Right atrium auricular region (tissue), 2 donors: ENCODE results near the gene ZNF296. TPM values are rescaled to one million over a fixed set of nuclear protein-coding genes. Genes with fewer than 3 reads are reported as not detected.

ENCODE experiments used
- DNase-seq: peaks from one replicate; pipeline ENCODE4 v3.0.0-alpha.2; 2019; ENCODE audit warnings: low spot score
- H3K27ac ChIP-seq, 2 donors: fragments of 200-600 bp; sonication (generic); 1 replicate in 1 of 2; 2 replicates in 1 of 2; pipeline ENCODE4 v1.5.1; 2016 to 2019
- H3K27me3 ChIP-seq, 2 donors: fragments of 200-600 bp; sonication (generic); one replicate each; pipeline versions ENCODE4 v1.5.1 to v1.6.0; 2017 to 2019
- H3K36me3 ChIP-seq: fragments of 200-600 bp; sonication (generic); one replicate; pipeline ENCODE4 v1.5.1; 2016
- H3K4me1 ChIP-seq, 2 donors: fragments of 200-600 bp; sonication (generic); one replicate each; pipeline versions ENCODE4 v1.5.1 to v1.6.0; 2017 to 2019
- H3K4me3 ChIP-seq, 2 donors: fragments of 200-600 bp; sonication (generic); 1 replicate in 1 of 2; 2 replicates in 1 of 2; pipeline ENCODE4 v1.5.1; 2017 to 2019; ENCODE audit warnings: mild to moderate bottlenecking in 1 of 2, moderate library complexity in 1 of 2
- H3K9me3 ChIP-seq, 2 donors: fragments of 200-600 bp; sonication (generic); one replicate each; pipeline ENCODE4 v1.5.1; 2019
- CTCF ChIP-seq, 2 donors: fragments of 200-600 bp; sonication (generic); IDR thresholded peaks; one replicate each; pipeline ENCODE4 v1.5.1; 2019; ENCODE audit warnings: antibody characterized with exemption in 2 of 2
- total RNA-seq, 2 donors: library from RNA; depleted of rRNA; stranded (reverse); fragments of >200 nt; gene quantifications; one replicate each; pipeline ENCODE4 v1.1.0, GENCODE V29; 2016

The ZNF296 gene
- total RNA-seq, 2 donors from 2014 or later, result 0.43 TPM; not detected in 1

GRCh38 chr19:45027371-45027770, 48.9 kb downstream of the ZNF296 start:
- no peak for TF ChIP-seq CTCF (IDR thresholded peaks at IDR 0.05)
- H3K4me1 ChIP-seq, result no peaks in the 10 kb centered on the region
- H3K27me3 ChIP-seq, result no peaks in the 10 kb centered on the region
- no peak overlapping the region for H3K4me3 ChIP-seq
- H3K27ac ChIP-seq, result no peak overlapping the region
- DNase-seq, result no peak
- H3K36me3 ChIP-seq, result peaks cover 19% of the 10 kb centered on the region
- H3K9me3 ChIP-seq, result no peaks in the 10 kb centered on the region

DNA sequence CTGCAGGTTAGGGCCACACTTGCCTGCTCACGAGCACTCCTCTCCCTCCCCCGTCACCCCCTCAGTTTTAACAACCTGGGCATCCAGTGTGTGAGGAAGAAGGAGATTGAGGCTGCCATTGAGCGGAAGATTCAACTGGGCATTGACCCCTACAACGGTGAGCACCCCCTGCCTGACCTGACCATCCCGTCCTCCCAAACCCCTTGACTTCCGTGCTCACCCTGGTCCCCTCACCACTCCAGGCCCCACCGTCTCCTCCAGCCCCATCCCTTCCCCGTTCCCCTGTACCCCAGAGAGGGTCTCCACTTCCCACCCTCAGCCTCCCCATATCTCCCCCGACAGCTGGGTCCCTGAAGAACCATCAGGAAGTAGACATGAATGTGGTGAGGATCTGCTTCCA, 51.0 kb downstream of the ZNF296 start:
- H3K36me3 ChIP-seq, result peaks cover 15% of the 10 kb centered on the region
- DNase-seq, result no peak
- no peaks in the 10 kb centered on the region for H3K27me3 ChIP-seq
- no peak for TF ChIP-seq CTCF (IDR thresholded peaks at IDR 0.05)
- H3K4me3 ChIP-seq, result no peak overlapping the region
- H3K4me1 ChIP-seq, result no peaks in the 10 kb centered on the region
- no peak overlapping the region for H3K27ac ChIP-seq
- H3K9me3 ChIP-seq, result no peaks in the 10 kb centered on the region

DNA sequence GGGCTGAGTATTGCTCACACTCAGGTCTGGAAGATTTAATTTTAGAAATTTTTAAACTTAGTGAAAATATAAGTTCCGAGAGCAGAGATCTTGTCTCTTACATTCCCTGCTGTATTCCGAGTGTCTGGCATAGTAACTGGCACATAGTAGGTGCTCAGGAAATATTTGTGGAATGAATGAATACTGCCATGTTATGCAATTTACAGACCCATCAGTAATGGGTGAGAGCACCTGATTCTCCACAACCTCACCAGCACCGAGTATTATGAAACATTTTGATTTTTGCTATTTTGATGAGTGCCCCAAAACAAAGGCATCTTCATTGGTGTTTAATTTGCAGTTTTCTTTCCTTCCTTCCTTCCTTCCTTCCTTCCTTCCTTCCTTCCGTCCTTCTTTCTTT, 53.2 kb downstream of the ZNF296 start:
- no peaks in the 10 kb centered on the region for H3K36me3 ChIP-seq
- no peaks in the 10 kb centered on the region for H3K4me1 ChIP-seq
- no peaks in the 10 kb centered on the region for H3K27me3 ChIP-seq
- H3K27ac ChIP-seq, result no peak overlapping the region
- no peaks in the 10 kb centered on the region for H3K9me3 ChIP-seq
- TF ChIP-seq CTCF (IDR thresholded peaks at IDR 0.05), result no peak
- no peak overlapping the region for H3K4me3 ChIP-seq
- no peak for DNase-seq

GRCh38 chr19:45021971-45022370, 54.3 kb downstream of the ZNF296 start:
- Histone ChIP-seq H3K9me3 (no peaks in the 10 kb centered on the region), H3K27ac (no peak overlapping the region), H3K36me3 (no peaks in the 10 kb centered on the region), H3K4me1 (no peaks in the 10 kb centered on the region), H3K4me3 (no peak overlapping the region), H3K27me3 (no peaks in the 10 kb centered on the region)
- no peak for DNase-seq
- no peak for TF ChIP-seq CTCF (IDR thresholded peaks at IDR 0.05)

Other genes starting within 250 kb of the ZNF296 start
- 10 to 100 TPM; 65.1 to 95.7 TPM for gene NECTIN2, start 230.2 kb downstream of the ZNF296 start, total RNA-seq
- 10 to 100 TPM; 33.7 to 39.0 TPM for gene TOMM40, start 185.2 kb downstream of the ZNF296 start, total RNA-seq
- 100 to 1,000 TPM in 1 of 2 donors, 10 to 100 TPM in 1; 85.3 to 403 TPM for gene APOE, start 170.7 kb downstream of the ZNF296 start, total RNA-seq
- 1 to 10 TPM; 3.6 to 6.5 TPM for gene APOC1, start 161.9 kb downstream of the ZNF296 start, total RNA-seq
- not detected for gene APOC4, start 134.2 kb downstream of the ZNF296 start, total RNA-seq
- gene APOC2, start 130.4 kb downstream of the ZNF296 start, total RNA-seq, result not detected
- 10 to 100 TPM; 75.9 to 83.5 TPM for gene CLPTM1, start 121.1 kb downstream of the ZNF296 start, total RNA-seq
- gene RELB, start 75.0 kb downstream of the ZNF296 start, total RNA-seq, result 1 to 10 TPM; 1.3 to 3.1 TPM
- gene CLASRP, start 37.4 kb downstream of the ZNF296 start, total RNA-seq, result 10 to 100 TPM; 29.6 to 31.3 TPM
- gene GEMIN7, start 2.8 kb upstream of the ZNF296 start, total RNA-seq, result 10 to 100 TPM; 11.3 to 20.0 TPM
- 10 to 100 TPM; 21.7 to 22.9 TPM for gene PPP1R37, start 16.7 kb upstream of the ZNF296 start, total RNA-seq
- gene NKPD1, start 84.5 kb upstream of the ZNF296 start, total RNA-seq, result under 1 TPM; 0.16 to 0.22 TPM
- 10 to 100 TPM; 17.9 to 22.8 TPM for gene TRAPPC6A, start 101.8 kb upstream of the ZNF296 start, total RNA-seq
- gene BLOC1S3, start 102.3 kb upstream of the ZNF296 start, total RNA-seq, result 1 to 10 TPM; 5.0 to 5.6 TPM
- gene EXOC3L2, start 168.9 kb upstream of the ZNF296 start, total RNA-seq, result 1 to 10 TPM; 3.0 to 8.2 TPM
- 10 to 100 TPM; 18.2 to 24.1 TPM for gene MARK4, start 174.8 kb upstream of the ZNF296 start, total RNA-seq
- gene CKM, start 246.4 kb upstream of the ZNF296 start, total RNA-seq, result 1,000 to 10,000 TPM; 3,033 to 6,121 TPM